HG03196 (cell line): ENCODE measurements around the gene PARD3B.

ENCODE experiments used
- ATAC-seq: cut with Tn5 transposase; IDR thresholded peaks from one replicate; pipeline ENCODE4 v1.9.1; 2021; ENCODE audit not compliant: unreplicated experiment

Gene PARD3B

GRCh38 chr2:204744506-204744905, 199.2 kb downstream of the PARD3B start:
- ATAC-seq = no peak

GRCh38 chr2:204748286-204748685, 203.0 kb downstream of the PARD3B start:
- no peak for ATAC-seq

GRCh38 chr2:204749319-204749718, 204.0 kb downstream of the PARD3B start:
- no peak for ATAC-seq

GRCh38 chr2:204750389-204750788, 205.1 kb downstream of the PARD3B start:
- ATAC-seq = no peak

- ATAC-seq = no peak
Measured at GRCh38 chr2:204751472-204751871, 206.2 kb downstream of the PARD3B start.

- ATAC-seq = no peak
Measured at GRCh38 chr2:204753841-204754240, 208.6 kb downstream of the PARD3B start.

GRCh38 chr2:204754898-204755297, 209.6 kb downstream of the PARD3B start:
- ATAC-seq = no peak

GRCh38 chr2:204763974-204764703, 218.9 kb downstream of the PARD3B start:
- ATAC-seq = no peak

GRCh38 chr2:204770735-204771134, 225.5 kb downstream of the PARD3B start:
- no peak for ATAC-seq

- ATAC-seq = no peak
Measured at GRCh38 chr2:204771721-204772120, 226.4 kb downstream of the PARD3B start.

- no peak for ATAC-seq
Measured at GRCh38 chr2:204772546-204772945, 227.3 kb downstream of the PARD3B start.

GRCh38 chr2:204775766-204776165, 230.5 kb downstream of the PARD3B start:
- ATAC-seq = no peak

GRCh38 chr2:204776781-204777559, 231.7 kb downstream of the PARD3B start:
- no peak for ATAC-seq

- ATAC-seq = no peak
Measured at GRCh38 chr2:204779771-204780170, 234.5 kb downstream of the PARD3B start.

- ATAC-seq = no peak
Measured at GRCh38 chr2:204781941-204782340, 236.7 kb downstream of the PARD3B start.

- ATAC-seq = no peak
Measured at GRCh38 chr2:204790076-204790475, 244.8 kb downstream of the PARD3B start.

GRCh38 chr2:204791230-204791629, 246.0 kb downstream of the PARD3B start:
- ATAC-seq = no peak

- ATAC-seq = no peak
Measured at GRCh38 chr2:204794624-204795023, 249.3 kb downstream of the PARD3B start.

- ATAC-seq = no peak
Measured at GRCh38 chr2:204795156-204795555, 249.9 kb downstream of the PARD3B start.

- ATAC-seq = peak; percentile 68
Measured at GRCh38 chr2:204796581-204796980, 251.3 kb downstream of the PARD3B start.

GRCh38 chr2:204799791-204800190, 254.5 kb downstream of the PARD3B start:
- no peak for ATAC-seq

GRCh38 chr2:204808494-204808893, 263.2 kb downstream of the PARD3B start:
- ATAC-seq = no peak
